KBM-7 (cell line): Measurements from ENCODE around the gene TRIM54.
"Not testable (repeated sequence)": the region's sequence is repeated elsewhere in the genome, so short reads cannot be mapped to it uniquely, and the experiment has no call there.

Source experiments
- DNase-seq: peaks from one replicate; pipeline ENCODE4 v3.0.0-alpha.2; 2015
- in situ Hi-C: fragments of 300-500 bp; cut with MboI; formaldehyde crosslinking; loops from 2 replicates; pipeline ENCODE4 v1.14.3; 2020; ENCODE audit warnings: low sequenced_read_pairs, low pct_unique_long_range_greater_than_20kb, mixed read lengths

Gene TRIM54

GRCh38 chr2:27275211-27276150 is 6.7 kb upstream of the TRIM54 start, which contains the start of gene DNAJC5G:
Gene DNAJC5G, plus strand, starts transcription at chr2:27275433. Its CDS starts 1,296 bp downstream, at chr2:27276729.
- no peak for DNase-seq
- in situ Hi-C loops: no loop called here

- in situ Hi-C loops: no loop called here
- no peak for DNase-seq
These were observed 4.2 kb upstream of the TRIM54 start for GRCh38 chr2:27278010-27278409.

GRCh38 chr2:27280826-27281225 is 1.4 kb upstream of the TRIM54 start:
- in situ Hi-C loops: no loop called here
- DNase-seq: no peak

GRCh38 chr2:27281442-27281841 is 787 bp upstream of the TRIM54 start:
- in situ Hi-C loops: no loop called here
- no peak for DNase-seq

- DNase-seq: no peak
- in situ Hi-C loops: no loop called here
These were observed 663 bp downstream of the TRIM54 start for GRCh38 chr2:27282892-27283291.

- DNase-seq: no peak
- in situ Hi-C loops: no loop called here
These were observed 2.8 kb downstream of the TRIM54 start for GRCh38 chr2:27284996-27285395.

- in situ Hi-C loops: no loop called here
- DNase-seq: no peak
These were observed 3.3 kb downstream of the TRIM54 start for GRCh38 chr2:27285481-27285880.

GRCh38 chr2:27288610-27289009 is 6.4 kb downstream of the TRIM54 start:
- DNase-seq: no peak
- in situ Hi-C loops: no loop called here

- DNase-seq: no peak
- in situ Hi-C loops: no loop called here
These were observed 8.3 kb downstream of the TRIM54 start for GRCh38 chr2:27290549-27290948.

- no peak for DNase-seq
- in situ Hi-C loops: no loop called here
These were observed 9.6 kb downstream of the TRIM54 start for GRCh38 chr2:27291865-27292264.

- in situ Hi-C loops: no loop called here
These were observed 12.7 kb downstream of the TRIM54 start for GRCh38 chr2:27294928-27295327.

GRCh38 chr2:27296481-27296880 is 14.3 kb downstream of the TRIM54 start:
- DNase-seq: no peak
- in situ Hi-C loops: no loop called here

More at GRCh38 chr2:27294928-27295327, 12.7 kb downstream of the TRIM54 start:
- no peak for DNase-seq

- no peak for DNase-seq
- in situ Hi-C loops: no loop called here
These were observed 15.0 kb downstream of the TRIM54 start for GRCh38 chr2:27297195-27297594.

GRCh38 chr2:27298391-27299080 is 16.3 kb downstream of the TRIM54 start:
- in situ Hi-C loops: no loop called here
- no peak for DNase-seq

GRCh38 chr2:27300606-27301005 is 18.4 kb downstream of the TRIM54 start:
- in situ Hi-C loops, DNase-seq: not testable (repeated sequence)

- in situ Hi-C loops: no loop called here
- DNase-seq: peak; percentile 79
These were observed 21.1 kb downstream of the TRIM54 start for GRCh38 chr2:27303093-27304025.

- in situ Hi-C loops: no loop called here
- no peak for DNase-seq
These were observed 22.4 kb downstream of the TRIM54 start for GRCh38 chr2:27304488-27305240.

- in situ Hi-C loops: no loop called here
These were observed 23.3 kb downstream of the TRIM54 start for GRCh38 chr2:27305516-27305915.

GRCh38 chr2:27306136-27306535 is 23.9 kb downstream of the TRIM54 start:
- no peak for DNase-seq
- in situ Hi-C loops: no loop called here

More at GRCh38 chr2:27305516-27305915, 23.3 kb downstream of the TRIM54 start:
- DNase-seq: no peak
